MM.1S (cell line): ENCODE data around the gene ZNHIT2.

Source experiments
- EZH2 ChIP-seq: fragments of 300-600 bp; sonication (generic); optimal IDR thresholded peaks from 2 replicates; pipeline ENCODE3; 2017; ENCODE audit warnings: low read depth, mild to moderate bottlenecking, antibody characterized with exemption, low read length, mixed read lengths
- EZH2phosphoT487 ChIP-seq: fragments of 300-600 bp; sonication (generic); IDR thresholded peaks from 2 replicates; pipeline ENCODE4 v1.6.1; 2018; ENCODE audit warnings: antibody characterized with exemption, low read length
- TF ChIP-seq, protein P1 (sequence below): fragments of 300-600 bp; sonication (generic); IDR thresholded peaks from 2 replicates; pipeline ENCODE4 v1.5.1; 2016; ENCODE audit warnings: antibody characterized with exemption, low read length, mixed read lengths

DNA sequence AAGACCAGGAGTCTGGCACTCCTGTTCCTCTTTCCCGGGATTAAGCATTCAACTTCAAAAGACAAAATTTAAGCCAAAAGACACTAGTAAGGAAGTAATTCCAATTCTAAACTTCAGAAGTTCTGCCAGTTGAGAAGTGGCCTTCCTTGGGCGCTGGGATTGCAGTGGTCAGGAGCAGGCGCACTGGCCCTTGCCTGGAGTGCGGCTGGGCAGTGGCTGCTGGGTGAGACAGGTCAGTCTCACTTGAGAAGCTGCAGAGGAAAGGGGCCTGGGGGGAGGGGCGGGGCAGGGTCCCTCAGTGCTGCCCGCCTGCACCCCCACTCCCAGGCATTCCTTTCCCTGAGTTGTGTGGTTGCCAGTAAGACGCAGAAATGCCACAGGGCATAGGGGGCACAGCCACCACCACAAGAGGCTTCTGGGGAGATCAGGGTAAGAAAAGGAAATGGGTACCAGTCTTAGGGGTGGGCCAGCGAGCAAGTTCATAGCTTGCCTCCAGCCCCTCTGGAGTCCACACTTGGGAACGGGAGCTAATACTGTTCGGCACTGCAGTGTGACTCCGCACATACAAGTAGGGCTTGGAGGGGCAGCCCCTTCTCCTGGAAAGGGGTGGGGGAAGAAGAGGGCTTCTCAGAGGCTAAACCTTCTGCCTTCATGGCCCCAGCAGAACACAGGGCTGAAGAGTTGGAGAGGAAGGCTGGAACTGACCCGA lies 10.1 kb upstream of the ZNHIT2 start:
- TF ChIP-seq, protein P1, sequence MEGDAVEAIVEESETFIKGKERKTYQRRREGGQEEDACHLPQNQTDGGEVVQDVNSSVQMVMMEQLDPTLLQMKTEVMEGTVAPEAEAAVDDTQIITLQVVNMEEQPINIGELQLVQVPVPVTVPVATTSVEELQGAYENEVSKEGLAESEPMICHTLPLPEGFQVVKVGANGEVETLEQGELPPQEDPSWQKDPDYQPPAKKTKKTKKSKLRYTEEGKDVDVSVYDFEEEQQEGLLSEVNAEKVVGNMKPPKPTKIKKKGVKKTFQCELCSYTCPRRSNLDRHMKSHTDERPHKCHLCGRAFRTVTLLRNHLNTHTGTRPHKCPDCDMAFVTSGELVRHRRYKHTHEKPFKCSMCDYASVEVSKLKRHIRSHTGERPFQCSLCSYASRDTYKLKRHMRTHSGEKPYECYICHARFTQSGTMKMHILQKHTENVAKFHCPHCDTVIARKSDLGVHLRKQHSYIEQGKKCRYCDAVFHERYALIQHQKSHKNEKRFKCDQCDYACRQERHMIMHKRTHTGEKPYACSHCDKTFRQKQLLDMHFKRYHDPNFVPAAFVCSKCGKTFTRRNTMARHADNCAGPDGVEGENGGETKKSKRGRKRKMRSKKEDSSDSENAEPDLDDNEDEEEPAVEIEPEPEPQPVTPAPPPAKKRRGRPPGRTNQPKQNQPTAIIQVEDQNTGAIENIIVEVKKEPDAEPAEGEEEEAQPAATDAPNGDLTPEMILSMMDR = no peak
- TF ChIP-seq EZH2 (no peak), EZH2phosphoT487 (no peak)
